Uterus (tissue), 4 donors: Measurements from ENCODE around the gene ELAPOR1. TPM values are rescaled to one million over a fixed set of nuclear protein-coding genes. Genes with fewer than 3 reads are reported as not detected.

ENCODE experiments used
- DNase-seq, 2 donors: peaks; one replicate each; pipeline ENCODE4 v3.0.0-alpha.2; 2019 to 2020
- H3K27ac ChIP-seq, 2 donors: fragments of 200-600 bp; sonication (generic); 1 replicate in 1 of 2; 2 replicates in 1 of 2; pipeline ENCODE4 v1.5.1; 2016 to 2018
- H3K27me3 ChIP-seq, 2 donors: fragments of 200-600 bp; sonication (generic); one replicate each; pipeline ENCODE4 v1.5.1; 2018 to 2019; ENCODE audit warnings: control low read depth in 1 of 2
- H3K36me3 ChIP-seq, 2 donors: fragments of 200-600 bp; sonication (generic); one replicate each; pipeline ENCODE4 v1.5.1; 2019; ENCODE audit warnings: control low read depth in 1 of 2
- H3K4me1 ChIP-seq, 2 donors: fragments of 200-600 bp; sonication (generic); one replicate each; pipeline ENCODE4 v1.5.1; 2018 to 2019; ENCODE audit warnings: control low read depth in 1 of 2
- H3K4me3 ChIP-seq, 2 donors: fragments of 200-600 bp; sonication (generic); 1 replicate in 1 of 2; 2 replicates in 1 of 2; pipeline ENCODE4 v1.5.1; 2018 to 2019; ENCODE audit warnings: mild to moderate bottlenecking in 1 of 2
- H3K9me3 ChIP-seq, 2 donors: fragments of 200-600 bp; sonication (generic); one replicate each; pipeline ENCODE4 v1.5.1; 2019; ENCODE audit warnings: control low read depth in 1 of 2
- CTCF ChIP-seq, 4 experiments: fragments of 200-600 bp in 2 of 4; fragments of 450-650 bp in 2 of 4; sonication (generic) in 2 of 4; IDR thresholded peaks; one replicate each; pipeline ENCODE4 v1.5.1; 2016 to 2019; ENCODE audit warnings: antibody characterized with exemption in 4 of 4, mild to moderate bottlenecking in 2 of 4, moderate library complexity in 1 of 4
- POLR2A ChIP-seq, 2 donors: fragments of 450-650 bp; IDR thresholded peaks; one replicate each; pipeline ENCODE4 v1.6.1; 2016; ENCODE audit warnings: antibody characterized with exemption in 2 of 2, mild to moderate bottlenecking in 1 of 2, moderate library complexity in 1 of 2
- intact Hi-C: fragments of 100-400 bp; cut with DNase I; formaldehyde crosslinking; loops from one replicate; pipeline ENCODE4 v1.15.1; 2023; ENCODE audit warnings: low total_unique reads
- total RNA-seq, 4 donors: library from RNA; depleted of rRNA in 3 of 4; stranded (reverse); fragments of >200 nt in 3 of 4; gene quantifications; one replicate each; pipeline versions ENCODE4 v1.1.0 to v1.2.4, GENCODE V29; 2014 to 2023
- donor health status: DM: yes; HTN: yes; CAD: no.

ELAPOR1 gene
- total RNA-seq, 4 donors from 2014 or later, result 0.29 to 51.2 (median 2.8) TPM

- no peak for DNase-seq
- TF ChIP-seq CTCF (IDR thresholded peaks at IDR 0.05) (no peak), POLR2A (IDR thresholded peaks at IDR 0.05) (no peak)
Observed at GRCh38 chr1:109135940-109136339, 22.0 kb downstream of the ELAPOR1 start.

DNA sequence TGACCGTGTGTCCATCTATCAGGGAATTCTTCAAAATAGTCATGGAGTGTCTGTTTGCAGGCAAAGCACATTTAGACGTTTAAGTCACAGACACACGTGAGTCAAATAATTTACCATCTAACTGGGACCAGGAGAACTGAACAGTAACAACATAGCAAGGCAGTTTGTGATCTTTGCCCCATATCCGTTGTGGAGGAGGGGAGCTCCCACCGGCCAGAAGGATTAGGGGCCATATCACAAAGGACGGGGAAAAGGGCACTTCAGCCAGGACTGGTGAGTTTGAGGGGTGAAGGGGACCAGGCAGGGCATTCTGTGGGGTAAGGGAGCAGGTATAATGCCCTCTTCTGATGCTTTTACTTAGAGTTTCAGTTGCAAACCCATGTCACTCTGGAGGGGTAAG lies 22.9 kb downstream of the ELAPOR1 start:
- H3K27ac ChIP-seq, result no peak overlapping the region
- H3K4me1 ChIP-seq, result no peaks in the 10 kb centered on the region
- DNase-seq, result no peak
- TF ChIP-seq CTCF (IDR thresholded peaks at IDR 0.05) (no peak), POLR2A (IDR thresholded peaks at IDR 0.05) (no peak)
- H3K36me3 ChIP-seq, result no peaks in the 10 kb centered on the region
- no peaks in the 10 kb centered on the region for H3K9me3 ChIP-seq
- H3K4me3 ChIP-seq, result no peak overlapping the region
- H3K27me3 ChIP-seq, result no peaks in the 10 kb centered on the region
- intact Hi-C loops, result no loop called here

More at GRCh38 chr1:109135940-109136339, 22.0 kb downstream of the ELAPOR1 start:
- Histone ChIP-seq H3K4me3 (no peak overlapping the region), H3K27me3 (no peaks in the 10 kb centered on the region), H3K27ac (no peak overlapping the region), H3K4me1 (no peaks in the 10 kb centered on the region), H3K36me3 (no peaks in the 10 kb centered on the region), H3K9me3 (no peaks in the 10 kb centered on the region)
- intact Hi-C loops, result no loop called here

DNA sequence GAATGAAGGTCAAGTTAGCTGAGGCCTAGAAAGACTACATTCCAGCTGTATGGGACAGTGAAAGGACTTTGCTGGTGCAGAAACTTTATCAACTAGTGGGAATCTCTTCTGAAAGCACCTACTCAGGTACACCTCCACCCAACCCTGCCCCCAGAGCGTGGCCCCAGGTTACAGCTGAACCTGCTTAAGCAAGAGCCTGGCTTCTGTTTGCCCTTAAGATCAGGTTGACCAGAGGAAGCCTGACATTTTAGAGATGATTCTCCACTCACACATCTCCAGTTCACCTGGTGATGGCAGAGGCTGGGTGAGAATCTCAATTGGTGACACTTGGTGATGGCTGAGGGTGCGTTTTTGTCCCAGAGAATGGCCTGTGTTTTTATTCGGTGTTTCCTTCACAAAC lies 24.0 kb downstream of the ELAPOR1 start:
- Histone ChIP-seq H3K4me1 (no peaks in the 10 kb centered on the region), H3K4me3 (no peak overlapping the region), H3K9me3 (no peaks in the 10 kb centered on the region), H3K36me3 (no peaks in the 10 kb centered on the region), H3K27ac (no peak overlapping the region), H3K27me3 (no peaks in the 10 kb centered on the region)
- no peak for DNase-seq
- intact Hi-C loops, result no loop called here
- TF ChIP-seq POLR2A (IDR thresholded peaks at IDR 0.05) (no peak), CTCF (IDR thresholded peaks at IDR 0.05) (no peak)

DNA sequence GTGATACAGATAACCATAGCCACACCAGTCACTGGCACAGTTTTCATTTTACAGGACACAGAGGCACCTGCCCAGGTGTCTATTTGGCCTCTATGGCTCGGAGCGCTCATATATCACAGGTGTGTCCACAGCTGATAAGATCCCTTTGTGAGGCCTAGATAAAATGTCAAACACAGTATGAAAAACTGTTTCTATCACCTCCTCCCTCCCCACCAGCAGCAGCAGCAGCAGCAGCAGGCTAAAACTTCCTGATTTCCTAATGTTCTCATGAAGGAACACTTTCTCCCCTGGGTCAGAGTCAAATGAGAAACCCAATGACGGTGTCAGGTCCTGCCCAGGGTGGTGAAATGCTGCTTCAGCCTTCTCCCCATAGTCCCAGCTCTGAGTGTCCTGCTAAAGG lies 24.4 kb downstream of the ELAPOR1 start:
- Histone ChIP-seq H3K4me1 (no peaks in the 10 kb centered on the region), H3K27me3 (no peaks in the 10 kb centered on the region), H3K9me3 (no peaks in the 10 kb centered on the region), H3K4me3 (no peak overlapping the region), H3K27ac (no peak overlapping the region), H3K36me3 (no peaks in the 10 kb centered on the region)
- intact Hi-C loops, result no loop called here
- TF ChIP-seq CTCF (IDR thresholded peaks at IDR 0.05) (no peak), POLR2A (IDR thresholded peaks at IDR 0.05) (no peak)
- DNase-seq, result no peak

GRCh38 chr1:109140392-109140791 lies 26.5 kb downstream of the ELAPOR1 start:
- no peaks in the 10 kb centered on the region for H3K36me3 ChIP-seq
- no peaks in the 10 kb centered on the region for H3K27me3 ChIP-seq
- H3K4me1 ChIP-seq, result no peaks in the 10 kb centered on the region
- no peak overlapping the region for H3K27ac ChIP-seq
- no peaks in the 10 kb centered on the region for H3K9me3 ChIP-seq
- intact Hi-C loops, result no loop called here
- TF ChIP-seq CTCF (IDR thresholded peaks at IDR 0.05) (no peak), POLR2A (IDR thresholded peaks at IDR 0.05) (no peak)
- DNase-seq, result no peak
- H3K4me3 ChIP-seq, result no peak overlapping the region
